ENCODE measurements around the gene GLYR1. TPM values are rescaled to one million over a fixed set of nuclear protein-coding genes. Genes with fewer than 3 reads are reported as not detected.

GLYR1 gene
- total RNA-seq, 1 experiment from 2014 or later: 111 TPM

GRCh38 chr16:4754865-4755264, 92.2 kb downstream of the GLYR1 start:
- intact Hi-C loops (cut with micrococcal nuclease; ENCODE audit: unreplicated experiment): no loop called here
- Histone ChIP-seq H3K4me3 (ENCODE audit: low read depth in 2 of 2, low read length in 2 of 2) (no peak overlapping the region), H3K4me1 (ENCODE audit: control insufficient read depth, insufficient read depth, low read length) (no peaks in the 10 kb centered on the region), H3K27ac (ENCODE audit: low read length) (no peak overlapping the region), H3K36me3 (ENCODE audit: control insufficient read depth, insufficient read depth, low read length) (no peaks in the 10 kb centered on the region), H3K9me3 (ENCODE audit: control insufficient read depth, insufficient read depth, low read depth, low read length) (no peaks in the 10 kb centered on the region), H3K27me3 (ENCODE audit: control insufficient read depth, insufficient read depth, low read length) (no peaks in the 10 kb centered on the region)
- ATAC-seq (no peak), DNase-seq (ENCODE audit: low read depth, low spot score) (no peak)
- BruUV-seq (replicated peaks): no TSS peak
- in situ Hi-C loops (cut with HindIII; ENCODE audit: low pct_unique_long_range_greater_than_20kb, low sequenced_read_pairs): no loop called here
- TF ChIP-seq CTCF (IDR thresholded peaks at IDR 0.05): no peak
- CTCF ChIA-PET: no interaction called here
- POLR2A ChIA-PET: no interaction called here

- H3K27me3 ChIP-seq (ENCODE audit: control insufficient read depth, insufficient read depth, low read length): no peaks in the 10 kb centered on the region
- POLR2A ChIA-PET: no interaction called here
These were observed 93.9 kb downstream of the GLYR1 start for GRCh38 chr16:4753227-4753626.

More at GRCh38 chr16:4753227-4753626, 93.9 kb downstream of the GLYR1 start:
- Histone ChIP-seq H3K36me3 (ENCODE audit: control insufficient read depth, insufficient read depth, low read length) (no peaks in the 10 kb centered on the region), H3K9me3 (ENCODE audit: control insufficient read depth, insufficient read depth, low read depth, low read length) (no peaks in the 10 kb centered on the region), H3K4me3 (ENCODE audit: low read depth in 2 of 2, low read length in 2 of 2) (no peak overlapping the region), H3K27ac (ENCODE audit: low read length) (no peak overlapping the region), H3K4me1 (ENCODE audit: control insufficient read depth, insufficient read depth, low read length) (no peaks in the 10 kb centered on the region)
- intact Hi-C loops (cut with micrococcal nuclease; ENCODE audit: unreplicated experiment) (no loop called here), in situ Hi-C loops (cut with HindIII; ENCODE audit: low pct_unique_long_range_greater_than_20kb, low sequenced_read_pairs) (no loop called here)
- DNase-seq (ENCODE audit: low read depth, low spot score) (no peak), ATAC-seq (no peak)
- TF ChIP-seq TCF7L2 (IDR thresholded peaks at IDR 0.05; ENCODE audit: low read depth, low read length) (no peak), CTCF (IDR thresholded peaks at IDR 0.05) (no peak), POLR2AphosphoS5 (IDR thresholded peaks at IDR 0.05; ENCODE audit: low read depth, low read length) (no peak), REST (IDR thresholded peaks at IDR 0.05; ENCODE audit: insufficient read depth in 1 of 2, low read depth in 2 of 2, low read length in 1 of 2) (no peak), SIN3A (IDR thresholded peaks at IDR 0.05; ENCODE audit: borderline replicate concordance, insufficient read depth, low read depth, low read length) (no peak)
- CTCF ChIA-PET: no interaction called here
- no TSS peak for BruUV-seq (replicated peaks)

Other genes with a start within 250 kb of the GLYR1 start
- gene UBALD1, start 232.4 kb downstream of the GLYR1 start, total RNA-seq (2021; ENCODE audit: unreplicated experiment): 29.9 TPM
- 59.7 TPM for gene MGRN1, start 222.5 kb downstream of the GLYR1 start, total RNA-seq (2021; ENCODE audit: unreplicated experiment)
- gene NUDT16L1, start 153.7 kb downstream of the GLYR1 start, total RNA-seq (2021; ENCODE audit: unreplicated experiment): 42.9 TPM
- gene ANKS3, start 113.0 kb downstream of the GLYR1 start, total RNA-seq (2021; ENCODE audit: unreplicated experiment): 26.6 TPM
- gene DNAAF8, start 112.8 kb downstream of the GLYR1 start, total RNA-seq (2021; ENCODE audit: unreplicated experiment): 2.3 TPM
- gene ZNF500, start 80.1 kb downstream of the GLYR1 start, total RNA-seq (2021; ENCODE audit: unreplicated experiment): 25.8 TPM
- not detected for gene SEPTIN12, start 58.9 kb downstream of the GLYR1 start, total RNA-seq (2021; ENCODE audit: unreplicated experiment)
- not detected for gene SMIM22, start 51.9 kb downstream of the GLYR1 start, total RNA-seq (2021; ENCODE audit: unreplicated experiment)
- gene ROGDI, start 44.7 kb downstream of the GLYR1 start, total RNA-seq (2021; ENCODE audit: unreplicated experiment): 31.9 TPM
- gene UBN1, start 193 bp upstream of the GLYR1 start, total RNA-seq (2021; ENCODE audit: unreplicated experiment): 63.1 TPM
- 89.4 TPM for gene PPL, start 89.9 kb upstream of the GLYR1 start, total RNA-seq (2021; ENCODE audit: unreplicated experiment)
- gene SEC14L5, start 111.0 kb upstream of the GLYR1 start, total RNA-seq (2021; ENCODE audit: unreplicated experiment): 0.26 TPM
- 19.2 TPM for gene NAGPA, start 186.6 kb upstream of the GLYR1 start, total RNA-seq (2021; ENCODE audit: unreplicated experiment)
- not detected for gene C16orf89, start 218.7 kb upstream of the GLYR1 start, total RNA-seq (2021; ENCODE audit: unreplicated experiment)
- 46.6 TPM for gene ALG1, start 224.6 kb upstream of the GLYR1 start, total RNA-seq (2021; ENCODE audit: unreplicated experiment)